Activated CD8-positive, alpha-beta T cell treated with anti-CD3 and anti-CD28 coated beads for 36 hours (primary cell): ENCODE results near the gene GRB10. TPM values are rescaled to one million over a fixed set of nuclear protein-coding genes. Genes with fewer than 3 reads are reported as not detected.

Source experiments
- ATAC-seq: fragments of 200-7000 bp; cut with Tn5 transposase; one replicate; pipeline ENCODE4 v1.10.0; 2021; ENCODE audit warnings: mild to moderate bottlenecking, moderate library complexity
- CTCF ChIA-PET: fragments of 350-600 bp; sonication (Branson Sonifier 250); formaldehyde crosslinking; loops from one replicate; lab custom pipeline; 2021; ENCODE audit warnings: antibody characterized with exemption; lab: Charles Lee
- POLR2A ChIA-PET: fragments of 350-600 bp; sonication (Branson Sonifier 250); formaldehyde crosslinking; loops from one replicate; lab custom pipeline; 2021; ENCODE audit warnings: antibody characterized with exemption; lab: Charles Lee
- DNase-seq: peaks from one replicate; pipeline ENCODE4 v3.0.0-alpha.2; 2020
- H3K27ac Mint-ChIP-seq: one replicate; pipeline ENCODE4 v1.8.0; 2021; ENCODE audit warnings: mild to moderate bottlenecking, mixed read lengths
- H3K27me3 Mint-ChIP-seq: one replicate; pipeline ENCODE4 v1.8.0; 2021; ENCODE audit warnings: mixed read lengths
- H3K36me3 Mint-ChIP-seq: one replicate; pipeline ENCODE4 v1.8.0; 2021; ENCODE audit warnings: low read depth, mixed read lengths
- H3K4me1 Mint-ChIP-seq: one replicate; pipeline ENCODE4 v1.8.0; 2021; ENCODE audit warnings: low read depth, mixed read lengths
- H3K4me3 Mint-ChIP-seq: one replicate; pipeline ENCODE4 v1.8.0; 2021; ENCODE audit warnings: mild to moderate bottlenecking, moderate library complexity, mixed read lengths
- H3K9me3 Mint-ChIP-seq: one replicate; pipeline ENCODE4 v1.8.0; 2021; ENCODE audit warnings: mixed read lengths
- CTCF ChIP-seq: fragments of 200-600 bp; IDR thresholded peaks from one replicate; pipeline ENCODE4 v1.8.0; 2022; ENCODE audit warnings: antibody characterized with exemption, mild to moderate bottlenecking
- intact Hi-C: fragments of 100-400 bp; cut with micrococcal nuclease; formaldehyde crosslinking; loops from one replicate; pipeline ENCODE4 v1.10.0; 2022
- total RNA-seq, 2 experiments: library from RNA; stranded (reverse); gene quantifications; one replicate each; pipeline ENCODE4 v1.2.3, GENCODE V29; 2021

The GRB10 gene
- total RNA-seq, 2 experiments from 2014 or later = 5.6 to 6.9 TPM

- DNase-seq (no peak), ATAC-seq (no peak)
- intact Hi-C loops = no loop called here
- H3K27ac Mint-ChIP-seq = no peak overlapping the region
- no peak overlapping the region for H3K4me3 Mint-ChIP-seq
- no peaks in the 10 kb centered on the region for H3K36me3 Mint-ChIP-seq
- peaks cover 41% of the 10 kb centered on the region for H3K27me3 Mint-ChIP-seq
- CTCF ChIA-PET = no interaction called here
- no peak for TF ChIP-seq CTCF
- H3K9me3 Mint-ChIP-seq = peaks cover 3% of the 10 kb centered on the region
- peaks cover 5% of the 10 kb centered on the region for H3K4me1 Mint-ChIP-seq
- POLR2A ChIA-PET = no interaction called here
Measured at GRCh38 chr7:50790381-50790780, 7.7 kb upstream of the GRB10 start.

GRCh38 chr7:50788382-50788781 lies 5.7 kb upstream of the GRB10 start:
- CTCF ChIA-PET = no interaction called here
- ATAC-seq = no peak
- Mint-ChIP-seq H3K27me3 (peaks cover 35% of the 10 kb centered on the region), H3K9me3 (peaks cover 3% of the 10 kb centered on the region), H3K36me3 (no peaks in the 10 kb centered on the region), H3K27ac (no peak overlapping the region), H3K4me1 (peaks cover 4% of the 10 kb centered on the region), H3K4me3 (no peak overlapping the region)
- intact Hi-C loops = no loop called here
- no peak for DNase-seq
- POLR2A ChIA-PET = no interaction called here
- no peak for TF ChIP-seq CTCF

DNA sequence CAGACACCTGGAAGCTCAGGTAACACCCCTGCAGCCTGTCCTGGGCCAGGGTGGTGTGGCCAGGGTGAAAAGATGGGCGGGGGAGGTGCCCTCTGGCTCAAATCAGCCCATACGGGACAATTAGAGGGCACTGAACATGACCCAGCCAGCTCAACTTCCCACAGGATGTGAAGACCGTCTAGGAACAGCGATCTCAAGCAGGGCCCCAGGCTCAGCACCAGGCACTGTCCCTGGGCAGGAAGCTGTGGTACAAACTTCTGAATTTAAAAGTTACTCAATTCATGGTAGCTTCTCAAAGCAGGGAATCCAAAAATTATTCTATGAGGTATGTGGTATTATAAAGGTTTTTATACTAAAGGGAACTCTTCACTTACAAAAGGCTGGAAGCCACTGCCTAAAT lies 5.1 kb upstream of the GRB10 start:
- H3K4me3 Mint-ChIP-seq = no peak overlapping the region
- peaks cover 10% of the 10 kb centered on the region for H3K4me1 Mint-ChIP-seq
- H3K27me3 Mint-ChIP-seq = peaks cover 40% of the 10 kb centered on the region
- CTCF ChIA-PET = no interaction called here
- no peak overlapping the region for H3K27ac Mint-ChIP-seq
- intact Hi-C loops = no loop called here
- POLR2A ChIA-PET = interaction anchor here (0.6 kb wide), 1 partner anchor 1366 kb away, joined by 3 read pairs; no protein-coding TSS in a partner anchor
- H3K36me3 Mint-ChIP-seq = no peaks in the 10 kb centered on the region
- no peak for ATAC-seq
- DNase-seq = no peak
- peaks cover 3% of the 10 kb centered on the region for H3K9me3 Mint-ChIP-seq
- TF ChIP-seq CTCF = no peak

GRCh38 chr7:50785346-50785745 lies 2.6 kb upstream of the GRB10 start:
- no peak for TF ChIP-seq CTCF
- no peak overlapping the region for H3K4me3 Mint-ChIP-seq
- ChIA-PET CTCF (interaction anchor here (1.3 to 2.1 kb wide), 2 partner anchors 317 to 376 kb away, joined by 4 read pairs; no protein-coding TSS in a partner anchor), POLR2A (no interaction called here)
- no peak for ATAC-seq
- peaks cover 17% of the 10 kb centered on the region for H3K4me1 Mint-ChIP-seq
- no peak overlapping the region for H3K27ac Mint-ChIP-seq
- no peaks in the 10 kb centered on the region for H3K36me3 Mint-ChIP-seq
- no peak for DNase-seq
- peaks cover 26% of the 10 kb centered on the region for H3K27me3 Mint-ChIP-seq
- peaks cover 3% of the 10 kb centered on the region for H3K9me3 Mint-ChIP-seq
- intact Hi-C loops = no loop called here

DNA sequence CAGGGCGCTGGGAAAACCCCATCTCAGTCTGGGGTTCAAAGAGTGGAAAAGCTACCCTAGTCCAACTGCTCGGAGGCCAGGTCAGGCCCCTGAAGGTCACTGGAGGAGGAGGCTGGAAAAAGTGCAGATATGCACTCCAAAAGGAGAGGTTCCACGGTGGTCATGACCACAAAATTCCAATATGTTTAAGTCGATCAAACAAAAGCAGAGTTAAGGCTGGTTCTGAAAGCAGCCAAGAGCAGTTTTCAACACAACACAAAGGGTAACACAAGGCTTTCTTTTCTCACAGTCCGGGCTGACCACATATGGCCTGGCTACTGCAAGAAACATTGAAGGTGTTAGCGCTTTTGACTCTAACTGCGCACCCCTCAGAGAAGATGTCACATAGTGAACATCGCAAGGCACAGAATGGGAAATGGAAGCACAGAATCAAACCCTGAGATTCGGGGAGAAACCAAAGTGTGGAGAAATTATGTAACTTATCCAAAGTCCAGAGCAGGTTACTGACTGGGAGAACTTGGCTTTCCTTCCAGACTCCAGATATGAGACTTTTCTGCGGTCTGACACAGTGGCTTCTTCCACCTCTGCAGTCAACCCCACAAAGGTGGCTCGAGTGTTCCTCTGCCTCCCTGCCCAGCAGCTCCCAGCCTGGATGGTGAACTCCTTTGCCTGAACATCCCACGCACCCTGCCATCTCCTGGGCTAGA lies 1.3 kb upstream of the GRB10 start:
- ChIA-PET POLR2A (no interaction called here), CTCF (interaction anchor here (1.3 to 2.1 kb wide), 2 partner anchors 316 to 377 kb away, joined by 4 read pairs; no protein-coding TSS in a partner anchor)
- Mint-ChIP-seq H3K4me1 (peaks cover 17% of the 10 kb centered on the region), H3K27me3 (peaks cover 34% of the 10 kb centered on the region), H3K27ac (no peak overlapping the region), H3K36me3 (no peaks in the 10 kb centered on the region), H3K9me3 (peaks cover 3% of the 10 kb centered on the region), H3K4me3 (no peak overlapping the region)
- intact Hi-C loops = no loop called here
- ATAC-seq = no peak
- no peak for DNase-seq
- TF ChIP-seq CTCF = no peak
